Central memory CD8-positive, alpha-beta T cell (primary cell): ENCODE data around the gene AHNAK.
"Not testable (repeated sequence)": the region's sequence is repeated elsewhere in the genome, so short reads cannot be mapped to it uniquely, and the experiment has no call there.

ENCODE experiments used
- ATAC-seq: fragments of 150-1000 bp; cut with Tn5 transposase; replicated peaks from 2 replicates; pipeline ENCODE4 v1.10.0; 2022; ENCODE audit warnings: mild to moderate bottlenecking, moderate FRiP score, moderate number of reproducible peaks; ENCODE audit not compliant: poor library complexity, severe bottlenecking; ENCODE audit errors: extremely low read depth
- DNase-seq, 2 donors: peaks; one replicate each; pipeline ENCODE4 v3.0.0; 2021; ENCODE audit warnings: low spot score in 2 of 2
- H3K27ac Mint-ChIP-seq: one replicate; pipeline ENCODE4 v1.8.0; 2022; ENCODE audit warnings: low read depth, mild to moderate bottlenecking, moderate library complexity, mixed read lengths
- H3K27me3 Mint-ChIP-seq: one replicate; pipeline ENCODE4 v1.8.0; 2022; ENCODE audit warnings: mixed read lengths
- H3K36me3 Mint-ChIP-seq: one replicate; pipeline ENCODE4 v1.8.0; 2022; ENCODE audit warnings: mild to moderate bottlenecking, moderate library complexity, mixed read lengths; ENCODE audit not compliant: insufficient read depth
- H3K4me1 Mint-ChIP-seq: one replicate; pipeline ENCODE4 v1.8.0; 2022; ENCODE audit warnings: mixed read lengths
- H3K4me3 Mint-ChIP-seq: one replicate; pipeline ENCODE4 v1.8.0; 2022; ENCODE audit warnings: mild to moderate bottlenecking, moderate library complexity, mixed read lengths
- H3K9me3 Mint-ChIP-seq: one replicate; pipeline ENCODE4 v1.8.0; 2022; ENCODE audit warnings: mixed read lengths

The AHNAK gene

DNA sequence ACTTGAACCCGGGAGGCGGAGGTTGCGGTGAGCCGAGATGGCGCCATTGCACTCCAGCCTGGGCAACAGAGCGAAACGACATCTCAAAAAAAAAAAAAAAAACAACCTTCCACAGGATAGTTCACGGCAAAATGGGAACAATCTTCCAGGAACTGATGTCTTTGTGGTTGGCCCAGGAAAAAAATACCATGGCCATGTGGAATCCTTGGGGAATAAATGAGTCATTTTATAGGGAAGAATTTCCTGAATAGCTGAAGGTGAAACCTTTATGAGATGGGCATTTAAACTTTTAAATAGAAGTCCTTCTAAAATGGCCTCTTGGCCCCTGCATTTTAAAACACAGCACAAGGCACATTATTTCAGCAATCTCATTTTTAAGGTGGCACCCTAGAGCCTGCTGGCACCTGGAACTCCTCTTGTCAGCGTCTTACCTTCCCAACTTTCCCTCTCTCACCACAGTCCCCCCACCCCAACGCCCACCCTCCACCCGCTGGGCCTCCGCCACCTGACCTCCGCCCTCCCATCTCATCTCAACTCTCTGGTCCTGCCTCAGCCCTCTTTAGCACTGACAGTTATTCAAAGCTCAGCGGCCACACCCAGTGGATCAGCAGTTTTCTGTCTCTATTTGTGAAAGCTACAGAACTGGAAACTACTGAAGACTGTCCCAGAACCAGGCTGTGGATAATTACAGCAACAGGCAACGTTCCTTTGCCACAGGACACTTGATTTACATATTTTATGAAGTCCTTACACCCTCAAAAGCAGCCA is 84.7 kb downstream of the AHNAK start:
- Mint-ChIP-seq H3K36me3 (peaks cover 1% of the 10 kb centered on the region), H3K4me1 (no peaks in the 10 kb centered on the region), H3K27ac (no peak overlapping the region), H3K27me3 (no peaks in the 10 kb centered on the region), H3K4me3 (no peak overlapping the region), H3K9me3 (no peaks in the 10 kb centered on the region)
- DNase-seq: no peak
- ATAC-seq: no peak

DNA sequence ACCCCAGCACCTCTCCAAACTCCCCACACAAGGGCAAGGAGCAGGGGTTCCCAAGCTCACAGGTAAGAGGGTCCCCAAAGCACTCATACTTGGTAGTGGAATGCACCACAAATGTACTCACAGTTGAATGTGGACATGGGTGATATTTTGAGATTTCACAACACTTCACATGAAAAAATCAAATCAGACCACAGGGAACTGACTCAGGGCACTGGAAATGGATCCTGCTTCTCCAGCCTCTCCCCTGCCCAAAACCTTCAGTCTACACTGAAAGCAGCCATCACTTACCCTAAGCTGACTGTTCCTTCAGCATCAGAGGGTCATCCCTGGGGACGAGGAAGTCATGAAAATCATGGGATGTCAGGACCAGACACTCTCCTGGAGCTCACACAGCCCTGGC is 87.5 kb downstream of the AHNAK start:
- H3K27me3 Mint-ChIP-seq: no peaks in the 10 kb centered on the region
- no peaks in the 10 kb centered on the region for H3K9me3 Mint-ChIP-seq
- H3K36me3 Mint-ChIP-seq: peaks cover 1% of the 10 kb centered on the region
- DNase-seq (no peak), ATAC-seq (no peak)
- H3K4me3 Mint-ChIP-seq: no peak overlapping the region
- H3K4me1 Mint-ChIP-seq: no peaks in the 10 kb centered on the region
- H3K27ac Mint-ChIP-seq: no peak overlapping the region

DNA sequence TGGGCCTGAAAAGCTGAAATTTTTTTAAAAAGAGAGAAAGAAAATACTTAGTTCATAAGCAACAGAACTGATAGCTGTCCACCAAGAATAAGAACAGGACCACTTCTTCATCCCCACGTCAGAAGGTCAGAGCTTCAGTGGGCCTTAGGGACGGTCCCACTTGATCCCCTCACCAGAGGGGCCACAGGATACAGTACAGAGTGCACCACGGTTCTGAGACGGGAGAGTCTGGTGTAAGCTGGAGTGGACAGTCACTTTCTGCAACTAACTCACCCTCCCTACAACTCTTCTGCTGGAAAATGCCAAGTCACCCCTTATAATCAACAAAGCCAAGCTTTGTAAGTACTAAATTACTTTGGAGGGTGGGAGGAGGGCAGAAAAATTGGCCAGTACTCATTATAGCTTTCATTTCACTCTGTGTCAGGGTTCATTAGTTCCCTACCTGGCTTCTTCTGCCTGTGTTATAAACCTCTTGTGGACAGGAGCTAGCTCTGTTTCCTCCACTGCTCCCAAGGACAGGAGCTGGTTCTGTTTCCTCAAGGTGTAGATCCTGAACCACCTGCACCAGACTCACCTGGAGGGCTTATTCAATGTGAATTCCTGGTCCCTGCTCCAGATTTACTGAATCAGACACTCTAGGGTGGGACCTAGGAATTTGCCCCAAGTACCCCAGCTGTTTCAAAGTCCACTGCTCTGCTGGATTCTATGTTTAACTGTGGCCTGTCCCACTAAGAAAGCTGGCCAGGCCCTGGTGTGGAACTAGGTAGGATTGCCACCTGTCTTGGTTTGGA is 88.2 kb downstream of the AHNAK start:
- no peaks in the 10 kb centered on the region for H3K4me1 Mint-ChIP-seq
- ATAC-seq: no peak
- DNase-seq: no peak
- peaks cover 1% of the 10 kb centered on the region for H3K36me3 Mint-ChIP-seq
- no peaks in the 10 kb centered on the region for H3K9me3 Mint-ChIP-seq
- no peak overlapping the region for H3K27ac Mint-ChIP-seq
- H3K27me3 Mint-ChIP-seq: no peaks in the 10 kb centered on the region
- no peak overlapping the region for H3K4me3 Mint-ChIP-seq

DNA sequence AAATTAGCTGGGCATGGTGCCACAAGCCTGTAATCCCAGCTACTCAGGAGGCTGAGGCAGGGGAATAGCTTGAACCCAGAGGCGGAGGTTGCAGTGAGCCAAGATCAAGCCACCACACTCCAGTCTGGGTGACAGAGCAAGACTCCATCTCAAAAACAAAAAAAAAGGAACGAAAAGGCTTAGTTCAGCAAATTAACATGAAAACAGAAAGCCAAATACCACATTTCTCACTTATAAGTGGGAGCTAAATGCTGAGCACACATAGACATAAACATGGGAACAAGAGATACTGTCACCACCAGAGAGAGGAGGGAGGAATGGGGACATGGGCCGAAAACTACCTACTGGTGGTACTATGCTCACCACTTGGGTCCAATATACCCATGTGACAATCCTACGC is 89.1 kb downstream of the AHNAK start:
- ATAC-seq (no peak), DNase-seq (no peak)
- Mint-ChIP-seq H3K9me3 (no peaks in the 10 kb centered on the region), H3K4me1 (no peaks in the 10 kb centered on the region), H3K36me3 (peaks cover 1% of the 10 kb centered on the region), H3K4me3 (no peak overlapping the region), H3K27ac (no peak overlapping the region), H3K27me3 (no peaks in the 10 kb centered on the region)

DNA sequence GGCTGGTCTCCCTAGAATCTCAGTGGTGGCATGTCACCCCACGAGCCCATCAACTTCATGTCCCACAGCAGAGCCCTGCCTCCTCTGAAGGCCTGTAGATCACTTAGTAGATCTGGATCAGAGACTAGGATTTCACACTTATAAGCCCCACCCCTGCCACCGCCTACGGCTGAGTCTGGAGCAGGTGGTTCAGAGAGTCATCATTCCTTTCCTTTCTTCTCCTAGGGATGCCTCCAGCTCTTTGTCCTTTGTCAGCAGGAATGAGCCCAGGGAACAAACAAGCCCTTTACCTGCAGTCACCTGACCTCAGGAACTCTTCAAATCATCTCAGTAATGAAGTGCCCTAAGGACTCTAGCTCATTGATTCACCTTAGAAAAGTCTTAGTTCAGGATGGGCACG is 90.0 kb downstream of the AHNAK start:
- Mint-ChIP-seq H3K36me3 (peaks cover 1% of the 10 kb centered on the region), H3K27me3 (no peaks in the 10 kb centered on the region), H3K4me3 (no peak overlapping the region), H3K9me3 (no peaks in the 10 kb centered on the region), H3K4me1 (no peaks in the 10 kb centered on the region), H3K27ac (no peak overlapping the region)
- ATAC-seq (no peak), DNase-seq (no peak)

DNA sequence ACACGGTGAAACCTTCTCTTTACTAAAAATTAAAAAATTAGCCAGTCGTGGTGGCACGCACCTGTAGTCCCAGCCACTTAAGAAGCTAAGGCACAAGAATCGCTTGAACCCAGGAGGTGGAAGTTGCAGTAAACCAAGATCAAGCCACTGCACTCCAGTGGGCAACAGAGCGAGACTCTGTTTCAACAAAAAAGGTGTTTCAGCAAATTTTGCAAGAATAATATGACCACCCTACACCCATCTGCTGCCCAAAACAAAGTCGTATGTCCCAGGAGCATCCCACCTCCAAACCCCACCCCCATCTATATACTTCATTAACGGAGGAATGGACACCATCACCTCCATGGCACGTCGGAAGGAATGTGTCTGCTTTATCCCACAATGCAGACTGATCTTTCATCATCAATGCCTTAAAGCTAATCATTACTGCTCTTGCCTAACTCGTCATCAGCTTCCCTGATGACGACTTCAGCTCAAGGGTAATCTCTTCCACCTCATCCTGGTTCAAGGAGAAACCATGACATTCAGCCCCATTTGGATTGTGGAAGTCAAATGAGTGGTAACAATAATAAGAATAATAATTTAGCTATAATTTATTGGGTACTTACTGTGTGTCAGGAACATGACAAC is 93.7 kb downstream of the AHNAK start:
- H3K27ac Mint-ChIP-seq: no peak overlapping the region
- H3K4me3 Mint-ChIP-seq: no peak overlapping the region
- no peak for ATAC-seq
- H3K9me3 Mint-ChIP-seq: no peaks in the 10 kb centered on the region
- H3K4me1 Mint-ChIP-seq: no peaks in the 10 kb centered on the region
- peaks cover 8% of the 10 kb centered on the region for H3K27me3 Mint-ChIP-seq
- H3K36me3 Mint-ChIP-seq: peaks cover 2% of the 10 kb centered on the region
- no peak for DNase-seq

DNA sequence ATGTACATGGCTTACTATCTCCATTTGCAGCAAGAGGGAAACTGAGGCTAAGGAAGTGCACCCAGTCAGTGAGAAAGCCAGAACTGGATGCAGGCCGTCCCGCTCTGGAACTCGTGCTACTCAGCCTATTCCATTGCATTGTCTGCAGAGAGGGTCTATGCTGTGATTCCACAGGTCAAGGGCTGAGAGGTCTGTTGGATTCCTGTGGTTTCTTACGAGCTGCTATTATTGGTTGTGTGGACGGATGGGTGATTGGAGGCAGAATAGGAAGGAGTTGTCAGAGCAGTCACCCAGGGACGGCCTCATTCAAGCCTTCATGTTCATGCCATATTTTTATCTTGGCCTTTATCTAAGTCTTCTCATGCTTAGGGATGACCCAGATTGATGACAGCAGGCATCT is 94.3 kb downstream of the AHNAK start:
- no peak for DNase-seq
- Mint-ChIP-seq H3K4me1 (no peaks in the 10 kb centered on the region), H3K27me3 (peaks cover 15% of the 10 kb centered on the region), H3K36me3 (peaks cover 2% of the 10 kb centered on the region), H3K9me3 (no peaks in the 10 kb centered on the region), H3K27ac (no peak overlapping the region), H3K4me3 (no peak overlapping the region)
- ATAC-seq: no peak

DNA sequence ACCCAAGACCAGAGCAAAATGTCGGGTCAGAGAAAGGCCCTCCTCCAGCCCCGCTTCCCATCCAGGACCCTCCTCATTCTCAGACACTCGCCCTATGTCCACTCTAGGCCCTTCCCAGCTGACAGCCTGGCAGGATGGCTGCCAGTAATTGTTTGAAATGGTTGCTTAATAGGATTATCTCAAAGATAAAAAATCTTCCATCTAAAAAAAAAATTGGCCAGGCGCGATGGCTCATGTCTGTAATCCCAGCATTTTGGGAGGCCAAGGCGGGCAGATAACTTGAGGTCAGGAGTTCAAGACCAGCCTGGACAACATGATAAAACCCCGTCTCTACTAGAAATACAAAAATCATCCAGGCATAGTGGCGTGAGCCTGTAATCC is 95.4 kb downstream of the AHNAK start:
- H3K27ac Mint-ChIP-seq: no peak overlapping the region
- no peaks in the 10 kb centered on the region for H3K9me3 Mint-ChIP-seq
- H3K27me3 Mint-ChIP-seq: peaks cover 25% of the 10 kb centered on the region
- H3K36me3 Mint-ChIP-seq: peaks cover 2% of the 10 kb centered on the region
- no peaks in the 10 kb centered on the region for H3K4me1 Mint-ChIP-seq
- DNase-seq (no peak), ATAC-seq (no peak)
- no peak overlapping the region for H3K4me3 Mint-ChIP-seq

DNA sequence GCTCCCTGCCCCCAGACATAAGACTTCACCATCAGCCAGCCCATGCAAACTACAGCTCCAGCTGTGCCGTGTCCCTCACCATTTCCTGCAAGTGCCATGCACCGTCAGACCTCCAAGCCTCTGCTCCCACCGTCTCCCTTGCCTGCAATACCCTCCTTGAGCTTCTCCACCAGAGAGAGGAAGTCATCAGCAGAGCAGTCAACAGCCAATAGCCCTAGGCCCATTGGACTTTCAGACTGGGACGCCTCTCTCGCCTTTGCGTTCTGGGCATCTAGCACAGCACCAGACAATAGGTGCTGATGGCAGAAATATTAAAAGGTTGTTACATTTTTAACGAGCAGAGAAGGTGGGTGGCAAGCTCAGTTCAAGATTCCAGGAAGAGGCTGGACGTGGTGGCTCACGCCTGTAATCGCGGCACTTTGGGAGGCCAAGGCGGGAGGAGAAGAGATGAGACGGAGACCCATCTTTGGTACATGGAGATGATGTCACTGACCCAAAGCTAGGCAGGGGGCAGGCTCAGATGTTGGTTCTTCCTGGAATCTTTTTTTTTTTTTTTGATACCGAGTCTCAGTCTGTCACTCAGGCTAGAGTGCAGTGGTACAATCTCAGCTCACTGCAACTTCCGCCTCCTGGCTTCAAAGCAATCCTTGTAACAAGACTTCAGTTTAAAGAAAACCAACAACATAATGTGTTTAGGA is 95.9 kb downstream of the AHNAK start:
- Mint-ChIP-seq H3K9me3 (no peaks in the 10 kb centered on the region), H3K36me3 (peaks cover 2% of the 10 kb centered on the region), H3K27me3 (peaks cover 31% of the 10 kb centered on the region), H3K27ac (no peak overlapping the region), H3K4me1 (no peaks in the 10 kb centered on the region), H3K4me3 (no peak overlapping the region)
- ATAC-seq: no peak
- no peak for DNase-seq

DNA sequence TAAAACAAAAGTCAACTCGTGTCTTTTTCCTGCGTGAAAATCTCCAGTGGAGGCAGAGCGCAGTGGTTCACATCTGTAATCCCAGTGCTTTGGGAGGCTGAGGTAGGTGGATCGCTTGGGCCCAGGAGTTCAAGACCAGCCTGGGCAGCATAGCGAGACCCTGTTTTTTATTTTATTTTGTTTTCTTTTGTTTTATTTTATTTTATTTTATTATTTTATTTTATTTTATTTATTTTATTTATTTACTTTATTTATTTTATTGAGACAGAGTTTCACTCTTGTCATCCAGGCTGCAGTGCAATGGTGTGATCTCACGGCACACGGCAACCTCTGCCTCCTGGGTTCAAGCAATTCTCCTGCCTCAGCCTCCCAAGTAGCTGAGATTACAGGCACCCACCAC is 96.7 kb downstream of the AHNAK start:
- H3K27me3 Mint-ChIP-seq: peaks cover 34% of the 10 kb centered on the region
- DNase-seq, H3K27ac Mint-ChIP-seq, H3K4me3 Mint-ChIP-seq, H3K4me1 Mint-ChIP-seq, ATAC-seq, H3K36me3 Mint-ChIP-seq, H3K9me3 Mint-ChIP-seq: not testable (repeated sequence)

DNA sequence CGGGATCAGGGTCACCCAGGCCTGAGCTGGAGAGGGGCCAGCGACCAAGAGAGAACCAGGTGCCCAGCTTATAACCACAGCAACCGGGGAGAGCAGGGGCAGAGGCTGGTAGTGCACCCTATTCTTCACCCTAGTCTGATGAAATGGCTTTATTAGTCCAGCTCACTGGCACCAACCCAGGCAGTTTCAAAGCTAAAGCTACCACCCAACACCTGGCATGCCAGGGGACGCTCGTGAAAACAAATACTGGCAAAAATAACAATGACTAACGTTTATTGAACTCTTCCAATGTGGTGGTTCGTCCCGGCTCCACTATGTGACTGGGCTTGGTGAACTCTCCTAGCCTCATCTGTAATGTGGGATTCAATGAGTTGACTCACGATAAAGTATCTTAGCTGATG is 97.2 kb downstream of the AHNAK start:
- Mint-ChIP-seq H3K36me3 (peaks cover 2% of the 10 kb centered on the region), H3K27ac (no peak overlapping the region), H3K4me1 (no peaks in the 10 kb centered on the region), H3K9me3 (no peaks in the 10 kb centered on the region), H3K4me3 (no peak overlapping the region), H3K27me3 (peaks cover 34% of the 10 kb centered on the region)
- ATAC-seq: no peak
- no peak for DNase-seq

DNA sequence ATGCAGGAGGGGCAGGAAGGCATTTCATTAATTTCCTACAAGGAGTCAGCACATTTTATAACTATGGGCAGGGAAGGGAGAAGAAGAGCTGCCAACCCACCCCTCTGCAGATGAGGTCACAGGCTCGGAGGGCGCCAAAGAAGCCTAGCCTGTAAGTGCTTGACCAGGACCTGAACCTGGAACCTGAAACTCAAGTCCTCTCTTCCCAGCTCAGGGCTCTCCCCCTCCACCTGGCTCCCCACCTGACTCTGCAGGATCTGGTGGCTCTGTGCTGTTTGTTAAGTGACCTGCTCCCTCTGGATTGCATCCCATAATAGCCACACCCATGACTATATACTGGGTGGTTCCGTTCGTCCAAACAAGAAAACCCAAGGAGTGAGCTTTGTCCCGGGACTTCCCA is 100.5 kb downstream of the AHNAK start:
- peaks cover 34% of the 10 kb centered on the region for H3K27me3 Mint-ChIP-seq
- no peak overlapping the region for H3K27ac Mint-ChIP-seq
- ATAC-seq (no peak), DNase-seq (no peak)
- H3K9me3 Mint-ChIP-seq: no peaks in the 10 kb centered on the region
- H3K4me3 Mint-ChIP-seq: no peak overlapping the region
- peaks cover 2% of the 10 kb centered on the region for H3K36me3 Mint-ChIP-seq
- H3K4me1 Mint-ChIP-seq: no peaks in the 10 kb centered on the region
